Activated effector memory CD4-positive, alpha-beta T cell treated with Interleukin-2 at 50 U/mL for 16 hours (primary cell): ENCODE results near the gene CRTC3.

Source experiments
- DNase-seq: peaks from one replicate; pipeline ENCODE4 v3.0.0-alpha.2; 2020

CRTC3 gene

GRCh38 chr15:90564051-90564450 lies 34.3 kb downstream of the CRTC3 start:
- DNase-seq: no peak

- no peak for DNase-seq
These were observed 34.9 kb downstream of the CRTC3 start for GRCh38 chr15:90564590-90564989.

GRCh38 chr15:90565866-90566265 lies 36.1 kb downstream of the CRTC3 start:
- DNase-seq: no peak

- no peak for DNase-seq
These were observed 40.9 kb downstream of the CRTC3 start for GRCh38 chr15:90570643-90571042.

GRCh38 chr15:90571063-90571541 lies 41.4 kb downstream of the CRTC3 start:
- DNase-seq: no peak

- no peak for DNase-seq
These were observed 43.2 kb downstream of the CRTC3 start for GRCh38 chr15:90572893-90573292.

- no peak for DNase-seq
These were observed 47.1 kb downstream of the CRTC3 start for GRCh38 chr15:90576711-90577389.

- DNase-seq: no peak
These were observed 49.5 kb downstream of the CRTC3 start for GRCh38 chr15:90579213-90579612.

GRCh38 chr15:90580099-90580498 lies 50.4 kb downstream of the CRTC3 start:
- DNase-seq: no peak

- DNase-seq: no peak
These were observed 50.8 kb downstream of the CRTC3 start for GRCh38 chr15:90580541-90580940.

- no peak for DNase-seq
These were observed 51.2 kb downstream of the CRTC3 start for GRCh38 chr15:90580946-90581345.

- no peak for DNase-seq
These were observed 52.1 kb downstream of the CRTC3 start for GRCh38 chr15:90581771-90582352.

- no peak for DNase-seq
These were observed 52.8 kb downstream of the CRTC3 start for GRCh38 chr15:90582553-90582952.

- no peak for DNase-seq
These were observed 53.9 kb downstream of the CRTC3 start for GRCh38 chr15:90583471-90584252.

GRCh38 chr15:90584841-90585240 lies 55.1 kb downstream of the CRTC3 start:
- DNase-seq: no peak

- DNase-seq: no peak
These were observed 56.1 kb downstream of the CRTC3 start for GRCh38 chr15:90585863-90586262.

GRCh38 chr15:90586948-90587347 lies 57.2 kb downstream of the CRTC3 start:
- no peak for DNase-seq

- no peak for DNase-seq
These were observed 58.7 kb downstream of the CRTC3 start for GRCh38 chr15:90588427-90588826.

- no peak for DNase-seq
These were observed 61.8 kb downstream of the CRTC3 start for GRCh38 chr15:90591524-90591923.

GRCh38 chr15:90592131-90592881 lies 62.6 kb downstream of the CRTC3 start:
- no peak for DNase-seq

GRCh38 chr15:90593499-90594158 lies 63.9 kb downstream of the CRTC3 start:
- no peak for DNase-seq

- DNase-seq: peak; percentile 77
These were observed 64.6 kb downstream of the CRTC3 start for GRCh38 chr15:90594301-90594738.

GRCh38 chr15:90595763-90596155 lies 66.0 kb downstream of the CRTC3 start:
- no peak for DNase-seq
